ENCODE results near the gene BICD2.

BICD2 gene

DNA sequence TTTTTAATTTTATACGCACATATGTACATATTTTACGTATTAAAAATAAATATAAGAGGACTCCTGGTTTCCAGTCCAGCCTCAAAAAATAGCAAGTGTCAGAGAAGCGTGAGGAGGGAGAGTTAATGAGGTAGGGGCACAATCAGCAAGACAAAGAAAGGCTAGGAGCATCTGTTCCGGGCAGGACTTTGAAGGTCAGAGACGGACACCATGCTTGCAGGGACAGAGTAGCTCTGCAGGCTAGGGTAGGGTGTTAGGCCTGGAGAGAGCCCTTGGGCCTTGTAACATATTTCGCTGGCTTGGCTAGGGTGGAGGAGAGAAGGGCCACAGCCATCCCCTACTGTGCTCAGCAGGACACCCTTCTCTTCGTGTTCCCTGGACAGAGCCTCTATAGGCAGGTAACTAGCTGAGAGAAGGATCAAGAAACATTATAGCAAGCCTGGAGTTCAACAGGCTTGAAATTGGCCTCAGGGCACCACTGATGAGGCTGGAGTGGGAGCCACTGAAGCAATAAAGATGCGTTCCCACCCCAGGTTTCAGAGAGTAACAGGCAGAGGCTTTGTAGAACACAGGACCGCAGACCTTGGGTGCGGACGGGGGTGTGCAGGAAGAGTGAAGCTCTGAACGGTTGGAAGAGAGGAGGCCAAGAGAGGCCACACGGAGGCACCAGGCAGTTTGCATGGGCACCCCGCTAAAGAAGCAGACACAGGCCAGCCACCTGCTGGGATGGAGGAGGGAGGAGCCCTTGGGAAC, 85.0 kb downstream of the BICD2 start:
- no peak overlapping the region for H3K4me2 ChIP-seq (ENCODE audit: insufficient read depth, low read length)
- H3K9ac ChIP-seq (ENCODE audit: low read depth, low read length) = no peak overlapping the region
- no peaks in the 10 kb centered on the region for H4K20me1 ChIP-seq (ENCODE audit: insufficient read depth, low read length)
- DNase-seq (no peak), ATAC-seq (ENCODE audit: insufficient read depth, low read depth) (no peak)
- H3K27me3 ChIP-seq (ENCODE audit: insufficient read depth, low read length, poor library complexity) = no peaks in the 10 kb centered on the region
- no peak overlapping the region for H2AFZ ChIP-seq (ENCODE audit: low read depth, low read length)
- TF ChIP-seq, protein P1, sequence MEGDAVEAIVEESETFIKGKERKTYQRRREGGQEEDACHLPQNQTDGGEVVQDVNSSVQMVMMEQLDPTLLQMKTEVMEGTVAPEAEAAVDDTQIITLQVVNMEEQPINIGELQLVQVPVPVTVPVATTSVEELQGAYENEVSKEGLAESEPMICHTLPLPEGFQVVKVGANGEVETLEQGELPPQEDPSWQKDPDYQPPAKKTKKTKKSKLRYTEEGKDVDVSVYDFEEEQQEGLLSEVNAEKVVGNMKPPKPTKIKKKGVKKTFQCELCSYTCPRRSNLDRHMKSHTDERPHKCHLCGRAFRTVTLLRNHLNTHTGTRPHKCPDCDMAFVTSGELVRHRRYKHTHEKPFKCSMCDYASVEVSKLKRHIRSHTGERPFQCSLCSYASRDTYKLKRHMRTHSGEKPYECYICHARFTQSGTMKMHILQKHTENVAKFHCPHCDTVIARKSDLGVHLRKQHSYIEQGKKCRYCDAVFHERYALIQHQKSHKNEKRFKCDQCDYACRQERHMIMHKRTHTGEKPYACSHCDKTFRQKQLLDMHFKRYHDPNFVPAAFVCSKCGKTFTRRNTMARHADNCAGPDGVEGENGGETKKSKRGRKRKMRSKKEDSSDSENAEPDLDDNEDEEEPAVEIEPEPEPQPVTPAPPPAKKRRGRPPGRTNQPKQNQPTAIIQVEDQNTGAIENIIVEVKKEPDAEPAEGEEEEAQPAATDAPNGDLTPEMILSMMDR (IDR thresholded peaks at IDR 0.05; ENCODE audit: borderline replicate concordance, extremely low read depth, low read length, poor library complexity, severe bottlenecking) = no peak
- TF ChIP-seq EZH2 (IDR thresholded peaks at IDR 0.05; ENCODE audit: borderline replicate concordance, low read depth, low read length, severe bottlenecking) = no peak
- no peaks in the 10 kb centered on the region for H3K79me2 ChIP-seq (ENCODE audit: insufficient read depth, low read length)
- H3K4me1 ChIP-seq (ENCODE audit: insufficient read depth, low read length) = no peaks in the 10 kb centered on the region
- H3K9me3 ChIP-seq (ENCODE audit: insufficient read depth, low read length, severe bottlenecking) = no peaks in the 10 kb centered on the region
- H3K36me3 ChIP-seq (ENCODE audit: insufficient read depth, low read length) = no peaks in the 10 kb centered on the region
- no peak overlapping the region for H3K27ac ChIP-seq (ENCODE audit: low read length)
- no peak overlapping the region for H3K4me3 ChIP-seq (ENCODE audit: low read depth in 1 of 2, low read length in 2 of 2)

DNA sequence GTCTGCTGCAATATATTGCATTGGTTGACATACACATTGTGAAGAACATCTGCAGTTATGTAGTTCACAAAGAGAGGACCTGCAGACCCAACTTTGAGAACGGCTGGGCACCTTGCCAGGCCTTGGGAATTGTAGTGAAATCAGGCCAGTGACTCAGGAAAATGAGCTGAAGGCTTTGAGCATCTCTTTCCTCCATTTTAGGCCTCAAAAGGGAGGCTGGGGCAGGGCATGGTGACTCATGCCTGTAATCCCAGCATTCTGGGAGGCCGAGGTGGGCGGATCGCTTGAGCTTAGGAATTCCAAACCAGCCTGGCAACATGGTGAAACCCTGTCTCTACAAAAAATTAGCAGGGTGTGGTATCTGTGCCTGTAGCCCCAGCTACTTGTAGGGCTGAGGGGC, 93.3 kb downstream of the BICD2 start:
- peak overlapping the region; percentile 93 to 100; a peak in 3 of 4 replicates for H3K4me3 ChIP-seq (ENCODE audit: low read depth in 1 of 2, low read length in 2 of 2)
- no peak overlapping the region for H2AFZ ChIP-seq (ENCODE audit: low read depth, low read length)
- peaks cover 14% of the 10 kb centered on the region for H3K36me3 ChIP-seq (ENCODE audit: insufficient read depth, low read length)
- peaks cover 3% of the 10 kb centered on the region; the same call in 1 of the 2 replicates for H4K20me1 ChIP-seq (ENCODE audit: insufficient read depth, low read length)
- ATAC-seq (ENCODE audit: insufficient read depth, low read depth) (no peak), DNase-seq (no peak)
- H3K9me3 ChIP-seq (ENCODE audit: insufficient read depth, low read length, severe bottlenecking) = no peaks in the 10 kb centered on the region
- H3K27ac ChIP-seq (ENCODE audit: low read length) = 0 out of 2 replicates have a peak overlapping the region, but pooled peaks have one; percentile 18
- TF ChIP-seq, protein P1 (IDR thresholded peaks at IDR 0.05; ENCODE audit: borderline replicate concordance, extremely low read depth, low read length, poor library complexity, severe bottlenecking) = no peak
- TF ChIP-seq EZH2 (IDR thresholded peaks at IDR 0.05; ENCODE audit: borderline replicate concordance, low read depth, low read length, severe bottlenecking) = no peak
- H3K27me3 ChIP-seq (ENCODE audit: insufficient read depth, low read length, poor library complexity) = no peaks in the 10 kb centered on the region
- peak overlapping the region; percentile 95 for H3K9ac ChIP-seq (ENCODE audit: low read depth, low read length)
- peaks cover 45% of the 10 kb centered on the region for H3K79me2 ChIP-seq (ENCODE audit: insufficient read depth, low read length)
- peaks cover 28% of the 10 kb centered on the region for H3K4me1 ChIP-seq (ENCODE audit: insufficient read depth, low read length)
- H3K4me2 ChIP-seq (ENCODE audit: insufficient read depth, low read length) = peak overlapping the region; percentile 76

DNA sequence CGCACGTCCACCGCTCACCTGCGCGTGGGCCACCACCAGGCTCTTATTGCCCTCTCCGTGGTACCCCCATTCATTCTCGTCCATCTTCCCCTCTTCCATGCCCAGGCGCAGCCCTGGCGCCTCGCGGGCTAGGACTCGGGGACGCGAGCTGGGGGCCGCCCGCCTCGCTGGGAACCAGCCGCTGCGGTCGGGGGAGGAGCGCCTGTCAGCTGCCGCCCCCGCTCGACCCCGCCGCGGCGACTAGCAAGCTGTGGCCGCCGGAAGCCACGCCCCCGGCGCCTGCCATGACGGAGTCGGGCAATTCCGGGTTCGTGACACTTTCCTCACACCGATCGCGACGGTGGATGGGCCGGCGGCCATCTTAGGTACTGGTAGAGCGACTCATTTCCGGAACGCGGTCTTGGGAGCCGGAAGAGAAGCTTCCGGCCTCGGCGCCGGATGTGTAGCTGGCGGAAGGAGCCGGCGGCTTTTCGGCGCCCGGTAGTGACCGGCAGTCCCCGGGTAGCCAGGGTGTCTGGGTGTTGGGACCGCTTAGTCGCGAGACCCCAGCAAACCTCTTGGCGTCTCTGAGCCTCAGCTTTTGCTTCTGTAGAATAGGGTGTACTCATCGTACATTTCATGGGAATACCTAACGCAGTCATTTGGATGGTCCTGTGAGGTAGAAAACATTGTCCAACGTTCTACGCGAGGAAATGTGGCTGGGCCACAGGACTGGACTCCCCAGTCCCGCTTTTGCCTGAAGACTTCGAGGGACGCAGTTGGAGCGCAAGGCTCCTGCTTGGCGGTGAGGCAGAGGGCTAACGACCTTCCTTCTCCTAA, 94.5 kb downstream of the BICD2 start, which contains the start of gene IPPK:
Gene IPPK, minus strand, starts transcription at position 242 of the 819 bp plus-strand sequence. Its CDS starts 143 bp downstream, at position 99.
- H3K79me2 ChIP-seq (ENCODE audit: insufficient read depth, low read length) = peaks cover 53% of the 10 kb centered on the region
- ATAC-seq (ENCODE audit: insufficient read depth, low read depth) (peak; percentile 94), DNase-seq (peak; percentile 98)
- H3K27ac ChIP-seq (ENCODE audit: low read length) = peak within 1 kb of the TSS; percentile 98
- peak within 1 kb of the TSS; percentile 93 to 100 for H3K4me3 ChIP-seq (ENCODE audit: low read depth in 1 of 2, low read length in 2 of 2)
- peak within 1 kb of the TSS; percentile 98 for H2AFZ ChIP-seq (ENCODE audit: low read depth, low read length)
- H3K4me2 ChIP-seq (ENCODE audit: insufficient read depth, low read length) = peak within 1 kb of the TSS; percentile 76
- H4K20me1 ChIP-seq (ENCODE audit: insufficient read depth, low read length) = peaks cover 9% of the 10 kb centered on the region; the same call in 1 of the 2 replicates
- TF ChIP-seq EZH2 (IDR thresholded peaks at IDR 0.05; ENCODE audit: borderline replicate concordance, low read depth, low read length, severe bottlenecking) = no peak
- TF ChIP-seq, protein P1 (IDR thresholded peaks at IDR 0.05; ENCODE audit: borderline replicate concordance, extremely low read depth, low read length, poor library complexity, severe bottlenecking) = no peak
- H3K9ac ChIP-seq (ENCODE audit: low read depth, low read length) = peak within 1 kb of the TSS; percentile 95
- peaks cover 35% of the 10 kb centered on the region for H3K4me1 ChIP-seq (ENCODE audit: insufficient read depth, low read length)
- H3K27me3 ChIP-seq (ENCODE audit: insufficient read depth, low read length, poor library complexity) = no peaks in the 10 kb centered on the region
- peaks cover 14% of the 10 kb centered on the region for H3K36me3 ChIP-seq (ENCODE audit: insufficient read depth, low read length)
- no peaks in the 10 kb centered on the region for H3K9me3 ChIP-seq (ENCODE audit: insufficient read depth, low read length, severe bottlenecking)
